HAP-1 (cell line): ENCODE measurements around the gene SMCHD1.
"Not testable (repeated sequence)": the region's sequence is repeated elsewhere in the genome, so short reads cannot be mapped to it uniquely, and the experiment has no call there.

Source experiments
- DNase-seq, 2 experiments: peaks; one replicate each; pipeline ENCODE4 v3.0.0-alpha.2; 2016 to 2020; ENCODE audit warnings: low spot score in 2 of 2
- H3K27me3 ChIP-seq: fragments of 250-450 bp; sonication (Bioruptor Pico); 2 replicates; pipeline ENCODE4 v1.5.1; 2020; ENCODE audit warnings: low read depth, mild to moderate bottlenecking, moderate library complexity
- H3K36me3 ChIP-seq: fragments of 250-450 bp; sonication (Bioruptor Pico); replicated peaks from 2 replicates; pipeline ENCODE4 v1.5.1; 2020; ENCODE audit warnings: mild to moderate bottlenecking
- H3K4me1 ChIP-seq: fragments of 250-450 bp; sonication (Bioruptor Pico); 2 replicates; pipeline ENCODE4 v1.5.1; 2020; ENCODE audit warnings: mild to moderate bottlenecking
- H3K4me3 ChIP-seq: fragments of 250-450 bp; sonication (Bioruptor Pico); 2 replicates; pipeline ENCODE4 v1.5.1; 2020; ENCODE audit warnings: mild to moderate bottlenecking, moderate library complexity
- H3K9me3 ChIP-seq: fragments of 250-450 bp; sonication (Bioruptor Pico); 2 replicates; pipeline ENCODE4 v1.5.1; 2020; ENCODE audit warnings: mild to moderate bottlenecking, moderate library complexity
- in situ Hi-C: fragments of 300-500 bp; cut with MboI; formaldehyde crosslinking; loops from 3 replicates; pipeline ENCODE4 v1.14.3; 2020; ENCODE audit warnings: low sequenced_read_pairs, inconsistent platforms, mixed read lengths

Gene SMCHD1

GRCh38 chr18:2823966-2824365 is 168.4 kb downstream of the SMCHD1 start:
- no peaks in the 10 kb centered on the region for H3K27me3 ChIP-seq
- H3K4me1 ChIP-seq, result peaks cover 13% of the 10 kb centered on the region
- no peak for DNase-seq
- in situ Hi-C loops, result no loop called here
- H3K9me3 ChIP-seq, result no peaks in the 10 kb centered on the region
- no peak overlapping the region for H3K4me3 ChIP-seq
- no peaks in the 10 kb centered on the region for H3K36me3 ChIP-seq

GRCh38 chr18:2824865-2825264 is 169.3 kb downstream of the SMCHD1 start:
- H3K27me3 ChIP-seq, result no peaks in the 10 kb centered on the region
- no peaks in the 10 kb centered on the region for H3K9me3 ChIP-seq
- no peak for DNase-seq
- in situ Hi-C loops, result no loop called here
- H3K36me3 ChIP-seq, result no peaks in the 10 kb centered on the region
- no peak overlapping the region for H3K4me3 ChIP-seq
- H3K4me1 ChIP-seq, result peaks cover 13% of the 10 kb centered on the region

GRCh38 chr18:2825613-2826175 is 170.2 kb downstream of the SMCHD1 start:
- H3K9me3 ChIP-seq, result no peaks in the 10 kb centered on the region
- H3K36me3 ChIP-seq, result no peaks in the 10 kb centered on the region
- in situ Hi-C loops, result no loop called here
- peaks cover 13% of the 10 kb centered on the region for H3K4me1 ChIP-seq
- no peak overlapping the region for H3K4me3 ChIP-seq
- H3K27me3 ChIP-seq, result no peaks in the 10 kb centered on the region
- DNase-seq, result no peak

- Histone ChIP-seq H3K4me3 (no peak overlapping the region), H3K9me3 (no peaks in the 10 kb centered on the region), H3K36me3 (no peaks in the 10 kb centered on the region), H3K27me3 (no peaks in the 10 kb centered on the region), H3K4me1 (peaks cover 13% of the 10 kb centered on the region)
- in situ Hi-C loops, result no loop called here
- DNase-seq, result peak; percentile 59 to 65
These were observed 171.1 kb downstream of the SMCHD1 start for GRCh38 chr18:2826581-2826980.

- in situ Hi-C loops, result no loop called here
- H3K4me1 ChIP-seq, result peaks cover 13% of the 10 kb centered on the region
- H3K27me3 ChIP-seq, result no peaks in the 10 kb centered on the region
- DNase-seq, result peak; percentile 66 to 85
- H3K9me3 ChIP-seq, result no peaks in the 10 kb centered on the region
- H3K4me3 ChIP-seq, result no peak overlapping the region
- no peaks in the 10 kb centered on the region for H3K36me3 ChIP-seq
These were observed 171.5 kb downstream of the SMCHD1 start for GRCh38 chr18:2827061-2827460.

GRCh38 chr18:2836118-2836517 is 180.6 kb downstream of the SMCHD1 start:
- H3K4me1 ChIP-seq, H3K4me3 ChIP-seq, H3K27me3 ChIP-seq, H3K36me3 ChIP-seq, in situ Hi-C loops, H3K9me3 ChIP-seq, DNase-seq: not testable (repeated sequence)

- H3K36me3 ChIP-seq, H3K9me3 ChIP-seq, H3K27me3 ChIP-seq, H3K4me3 ChIP-seq, DNase-seq, H3K4me1 ChIP-seq, in situ Hi-C loops: not testable (repeated sequence)
These were observed 181.8 kb downstream of the SMCHD1 start for GRCh38 chr18:2837290-2837689.

- Histone ChIP-seq H3K4me1 (no peaks in the 10 kb centered on the region), H3K4me3 (no peak overlapping the region), H3K9me3 (peaks cover 5% of the 10 kb centered on the region), H3K27me3 (peaks cover 10% of the 10 kb centered on the region), H3K36me3 (no peaks in the 10 kb centered on the region)
- DNase-seq, result no peak
- in situ Hi-C loops, result no loop called here
These were observed 183.7 kb downstream of the SMCHD1 start for GRCh38 chr18:2839202-2839601.

- no peak overlapping the region for H3K4me3 ChIP-seq
- no peaks in the 10 kb centered on the region for H3K36me3 ChIP-seq
- H3K9me3 ChIP-seq, result peaks cover 5% of the 10 kb centered on the region
- DNase-seq, result no peak
- peaks cover 23% of the 10 kb centered on the region for H3K27me3 ChIP-seq
- no peaks in the 10 kb centered on the region for H3K4me1 ChIP-seq
- in situ Hi-C loops, result no loop called here
These were observed 185.0 kb downstream of the SMCHD1 start for GRCh38 chr18:2840521-2840920.

GRCh38 chr18:2843146-2843545 is 187.6 kb downstream of the SMCHD1 start:
- in situ Hi-C loops, result no loop called here
- no peak for DNase-seq
- no peaks in the 10 kb centered on the region for H3K4me1 ChIP-seq
- no peaks in the 10 kb centered on the region for H3K9me3 ChIP-seq
- H3K27me3 ChIP-seq, result peaks cover 46% of the 10 kb centered on the region
- H3K4me3 ChIP-seq, result no peak overlapping the region
- no peaks in the 10 kb centered on the region for H3K36me3 ChIP-seq

GRCh38 chr18:2845172-2845571 is 189.6 kb downstream of the SMCHD1 start:
- Histone ChIP-seq H3K27me3 (peaks cover 62% of the 10 kb centered on the region), H3K36me3 (no peaks in the 10 kb centered on the region), H3K4me3 (no peak overlapping the region), H3K9me3 (no peaks in the 10 kb centered on the region), H3K4me1 (no peaks in the 10 kb centered on the region)
- in situ Hi-C loops, result no loop called here
- DNase-seq, result no peak

GRCh38 chr18:2846636-2847316 is 191.2 kb downstream of the SMCHD1 start, which contains the start of gene EMILIN2:
Gene EMILIN2 (plus strand): TSS chr18:2847006. CDS start chr18:2847189, 183 bp downstream.
- Histone ChIP-seq H3K4me1 (no peaks in the 10 kb centered on the region), H3K4me3 (peak within 1 kb of the TSS; percentile 24), H3K27me3 (peaks cover 62% of the 10 kb centered on the region), H3K9me3 (no peaks in the 10 kb centered on the region), H3K36me3 (no peaks in the 10 kb centered on the region)
- in situ Hi-C loops, result no loop called here
- DNase-seq, result peak in 1 of 2 experiments; percentile 38

GRCh38 chr18:2847317-2848246 is 192.1 kb downstream of the SMCHD1 start:
- DNase-seq, result peak in 1 of 2 experiments; percentile 20
- Histone ChIP-seq H3K4me1 (no peaks in the 10 kb centered on the region), H3K36me3 (no peaks in the 10 kb centered on the region), H3K4me3 (peak overlapping the region; percentile 22), H3K9me3 (no peaks in the 10 kb centered on the region), H3K27me3 (peaks cover 62% of the 10 kb centered on the region)
- in situ Hi-C loops, result no loop called here
